ENCODE measurements around the gene FGFR3.
"Not testable (repeated sequence)": the region's sequence is repeated elsewhere in the genome, so short reads cannot be mapped to it uniquely, and the experiment has no call there.

Gene FGFR3

DNA sequence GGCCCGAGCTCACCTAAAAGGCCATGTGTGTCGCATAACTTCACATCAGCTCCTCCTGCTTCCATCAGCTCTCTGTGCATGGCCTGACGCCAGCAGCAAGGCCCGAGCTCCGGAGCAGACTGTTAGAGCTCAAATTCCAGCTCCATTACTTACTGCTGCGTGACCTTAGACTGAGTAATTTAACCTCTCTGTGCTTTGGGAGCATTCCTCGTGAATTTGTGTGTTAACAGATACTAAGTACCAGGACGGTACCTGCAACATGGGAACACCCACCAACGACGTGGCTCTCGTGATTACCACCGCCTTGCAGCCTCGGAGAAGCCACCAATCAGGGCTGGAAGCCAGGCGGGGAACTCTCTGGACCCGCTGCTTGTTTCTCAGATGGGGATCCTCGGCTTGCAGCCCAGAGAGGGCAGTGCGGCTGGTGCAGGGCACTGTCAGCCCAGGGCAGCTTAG, 49.9 kb downstream of the FGFR3 start:
- DNase-seq (ENCODE audit: low spot score), result no peak
- in situ Hi-C loops (cut with MboI; ENCODE audit: low pct_unique_long_range_greater_than_20kb, low sequenced_read_pairs, unreplicated experiment), result no loop called here
- TF ChIP-seq, protein P1, sequence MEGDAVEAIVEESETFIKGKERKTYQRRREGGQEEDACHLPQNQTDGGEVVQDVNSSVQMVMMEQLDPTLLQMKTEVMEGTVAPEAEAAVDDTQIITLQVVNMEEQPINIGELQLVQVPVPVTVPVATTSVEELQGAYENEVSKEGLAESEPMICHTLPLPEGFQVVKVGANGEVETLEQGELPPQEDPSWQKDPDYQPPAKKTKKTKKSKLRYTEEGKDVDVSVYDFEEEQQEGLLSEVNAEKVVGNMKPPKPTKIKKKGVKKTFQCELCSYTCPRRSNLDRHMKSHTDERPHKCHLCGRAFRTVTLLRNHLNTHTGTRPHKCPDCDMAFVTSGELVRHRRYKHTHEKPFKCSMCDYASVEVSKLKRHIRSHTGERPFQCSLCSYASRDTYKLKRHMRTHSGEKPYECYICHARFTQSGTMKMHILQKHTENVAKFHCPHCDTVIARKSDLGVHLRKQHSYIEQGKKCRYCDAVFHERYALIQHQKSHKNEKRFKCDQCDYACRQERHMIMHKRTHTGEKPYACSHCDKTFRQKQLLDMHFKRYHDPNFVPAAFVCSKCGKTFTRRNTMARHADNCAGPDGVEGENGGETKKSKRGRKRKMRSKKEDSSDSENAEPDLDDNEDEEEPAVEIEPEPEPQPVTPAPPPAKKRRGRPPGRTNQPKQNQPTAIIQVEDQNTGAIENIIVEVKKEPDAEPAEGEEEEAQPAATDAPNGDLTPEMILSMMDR (IDR thresholded peaks at IDR 0.05; ENCODE audit: extremely low read depth, insufficient read depth, missing control alignments), result no peak

DNA sequence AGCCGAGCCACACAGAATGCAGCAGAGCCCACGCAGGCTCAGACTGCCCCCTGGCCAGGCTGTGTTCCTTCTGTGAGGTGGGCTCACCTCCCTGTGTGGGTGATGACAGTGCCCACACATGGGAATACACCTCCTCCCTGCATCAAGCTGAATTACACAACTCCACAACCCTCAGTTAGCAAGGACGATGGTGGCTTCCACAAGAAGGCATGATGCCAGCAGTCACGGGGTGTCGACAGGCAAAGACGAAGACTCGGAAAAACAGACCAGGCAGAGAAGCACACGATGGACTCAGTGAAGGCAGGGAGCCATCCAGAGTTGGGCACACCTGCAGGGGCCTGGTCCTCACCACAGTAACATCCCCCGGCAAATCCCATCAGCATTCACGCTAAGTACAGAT, 50.8 kb downstream of the FGFR3 start:
- DNase-seq (ENCODE audit: low spot score), result no peak
- TF ChIP-seq, protein P1 (IDR thresholded peaks at IDR 0.05; ENCODE audit: extremely low read depth, insufficient read depth, missing control alignments), result no peak
- in situ Hi-C loops (cut with MboI; ENCODE audit: low pct_unique_long_range_greater_than_20kb, low sequenced_read_pairs, unreplicated experiment), result no loop called here

DNA sequence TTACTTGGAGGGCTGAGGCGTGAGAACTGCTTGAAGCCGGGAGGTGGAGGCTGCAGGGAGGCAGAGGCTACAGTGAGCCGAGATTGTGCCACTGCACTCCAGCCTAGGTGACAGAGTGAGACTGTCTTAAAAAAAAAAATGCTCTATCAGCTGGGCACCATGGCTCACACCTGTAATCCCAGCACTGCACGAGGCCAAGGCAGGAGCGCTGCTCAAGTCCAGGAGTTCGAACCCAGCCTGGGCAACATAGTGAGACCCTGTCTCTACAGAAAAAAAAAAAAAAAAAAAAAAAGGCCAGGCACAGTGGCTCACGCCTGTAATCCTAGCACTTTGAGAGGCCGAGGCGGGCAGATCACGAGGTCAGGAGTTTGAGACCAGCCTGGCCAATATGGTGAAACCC, 51.5 kb downstream of the FGFR3 start:
- DNase-seq (ENCODE audit: low spot score); in situ Hi-C loops (cut with MboI; ENCODE audit: low pct_unique_long_range_greater_than_20kb, low sequenced_read_pairs, unreplicated experiment): not testable (repeated sequence)

DNA sequence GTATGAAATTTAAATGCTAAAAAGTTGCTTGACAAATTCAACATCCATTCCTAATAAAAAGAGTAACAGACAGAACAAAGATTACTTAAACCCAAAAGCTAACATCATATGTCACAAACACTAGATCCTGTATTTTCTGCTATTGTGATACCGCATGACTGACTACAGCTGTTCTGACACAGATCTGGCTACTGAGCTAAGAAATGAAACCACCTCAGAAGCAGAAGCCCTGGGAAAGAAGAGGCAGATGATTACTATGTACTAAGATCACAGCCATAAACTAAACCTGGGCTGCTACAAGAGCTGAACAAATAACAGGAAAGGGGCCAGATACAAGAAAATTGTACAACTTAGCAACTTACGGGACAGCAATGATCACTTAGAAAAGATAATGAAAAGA, 53.5 kb downstream of the FGFR3 start:
- TF ChIP-seq, protein P1 (IDR thresholded peaks at IDR 0.05; ENCODE audit: extremely low read depth, insufficient read depth, missing control alignments), result no peak
- in situ Hi-C loops (cut with MboI; ENCODE audit: low pct_unique_long_range_greater_than_20kb, low sequenced_read_pairs, unreplicated experiment), result no loop called here
- DNase-seq (ENCODE audit: low spot score), result no peak

DNA sequence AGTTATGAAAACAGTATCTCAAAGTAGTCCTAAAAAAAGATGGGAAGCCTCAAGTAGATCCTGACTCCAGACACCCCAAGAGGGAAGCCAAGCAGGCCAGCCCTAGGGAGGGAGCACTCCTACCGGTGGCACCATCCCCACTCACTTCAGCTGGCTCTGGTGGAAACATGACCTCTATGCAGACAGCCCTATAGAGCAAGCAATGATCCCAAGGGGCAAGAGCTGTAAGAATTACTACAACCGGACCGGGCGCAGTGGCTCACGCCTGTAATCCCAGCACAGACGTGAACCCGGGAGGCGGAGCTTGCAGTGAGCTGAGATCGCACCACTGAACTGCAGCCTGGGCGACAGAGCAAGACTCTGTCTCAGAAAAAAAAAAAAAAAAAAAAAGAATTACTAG, 57.2 kb downstream of the FGFR3 start:
- no peak for DNase-seq (ENCODE audit: low spot score)
- TF ChIP-seq, protein P1 (IDR thresholded peaks at IDR 0.05; ENCODE audit: extremely low read depth, insufficient read depth, missing control alignments), result no peak
- in situ Hi-C loops (cut with MboI; ENCODE audit: low pct_unique_long_range_greater_than_20kb, low sequenced_read_pairs, unreplicated experiment), result no loop called here

DNA sequence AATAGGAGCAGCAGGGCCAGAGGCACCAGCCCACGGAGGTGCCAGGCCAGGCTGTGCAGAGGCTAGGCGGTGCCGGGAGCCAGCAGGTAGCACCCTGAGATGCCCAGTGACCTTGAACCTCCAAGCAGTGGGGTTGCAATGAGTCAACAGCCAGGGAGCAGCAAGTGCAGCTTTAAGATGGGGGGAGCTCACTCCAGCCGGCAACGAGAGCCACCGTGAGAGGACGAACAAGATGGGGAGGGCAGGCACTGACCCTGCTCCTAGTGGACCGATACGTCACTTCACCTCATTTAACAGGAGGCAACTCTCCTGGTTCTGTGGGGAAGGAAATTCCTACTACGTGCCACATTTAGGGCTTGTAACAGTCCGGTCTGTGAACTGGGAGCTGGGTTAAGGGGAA, 58.1 kb downstream of the FGFR3 start:
- in situ Hi-C loops (cut with MboI; ENCODE audit: low pct_unique_long_range_greater_than_20kb, low sequenced_read_pairs, unreplicated experiment), result no loop called here
- TF ChIP-seq, protein P1 (IDR thresholded peaks at IDR 0.05; ENCODE audit: extremely low read depth, insufficient read depth, missing control alignments), result no peak

DNA sequence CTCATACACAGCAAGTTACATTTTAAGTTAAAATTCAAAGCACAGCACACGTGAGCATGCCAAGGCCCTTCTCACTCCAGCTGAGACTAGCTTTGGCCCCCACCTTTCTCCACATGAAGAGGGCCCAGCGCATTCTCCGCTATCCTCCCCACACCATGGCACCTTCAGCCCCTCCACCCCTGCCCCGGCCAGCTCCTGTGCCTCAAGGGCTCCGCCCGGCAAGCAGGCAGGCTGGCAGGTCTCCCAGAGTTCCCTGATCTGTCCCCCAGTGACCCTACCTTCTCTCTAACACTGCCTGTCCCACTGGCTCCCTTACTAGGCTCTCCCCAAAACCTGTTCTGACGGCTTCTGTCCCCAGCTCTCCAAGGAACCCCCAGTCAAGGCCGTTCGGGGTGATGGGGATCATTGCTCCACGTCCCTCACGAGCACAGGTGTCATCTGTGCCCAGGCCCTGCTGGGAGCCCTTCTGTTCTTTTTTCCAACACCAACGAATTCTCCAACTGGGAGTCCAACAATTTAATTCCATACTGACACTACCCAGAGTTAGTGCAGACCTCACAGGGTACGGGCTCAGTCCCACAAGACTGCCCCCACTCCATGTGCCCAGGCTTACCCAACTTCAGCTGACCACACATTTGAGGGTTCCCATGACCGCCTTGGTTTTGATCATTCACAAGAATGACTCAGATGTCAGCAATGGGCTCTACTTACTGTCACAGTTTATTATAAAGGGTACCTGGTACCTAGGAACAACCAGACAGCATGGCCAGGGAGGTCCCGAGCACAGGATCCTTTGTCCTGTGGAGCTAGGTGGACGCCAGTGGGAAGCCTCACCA, 58.7 kb downstream of the FGFR3 start:
- TF ChIP-seq, protein P1 (IDR thresholded peaks at IDR 0.05; ENCODE audit: extremely low read depth, insufficient read depth, missing control alignments), result no peak
- no peak for DNase-seq (ENCODE audit: low spot score)
- in situ Hi-C loops (cut with MboI; ENCODE audit: low pct_unique_long_range_greater_than_20kb, low sequenced_read_pairs, unreplicated experiment), result no loop called here

More for the DNA sequence above, 58.1 kb downstream of the FGFR3 start:
- no peak for DNase-seq (ENCODE audit: low spot score)

Data from GM13977 (cell line).